AG09309 (cell line): ENCODE results near the gene TMEM132C.
"Not testable (repeated sequence)": the region's sequence is repeated elsewhere in the genome, so short reads cannot be mapped to it uniquely, and the experiment has no call there.

Experiments
- DNase-seq: peaks from one replicate; pipeline ENCODE4 v3.0.0-alpha.2; 2010; ENCODE audit warnings: low read depth
- H3K4me3 ChIP-seq: 2 replicates; pipeline ENCODE4 v1.5.1; 2011; ENCODE audit warnings: mild to moderate bottlenecking, low read depth, low read length, moderate library complexity; ENCODE audit not compliant: control insufficient read depth
- CTCF ChIP-seq: IDR thresholded peaks from 2 replicates; pipeline ENCODE4 v1.5.1; 2011; ENCODE audit warnings: mild to moderate bottlenecking, low read depth, low read length, inconsistent platforms; ENCODE audit not compliant: insufficient read depth, control insufficient read depth; ENCODE audit errors: missing control alignments

TMEM132C gene

DNA sequence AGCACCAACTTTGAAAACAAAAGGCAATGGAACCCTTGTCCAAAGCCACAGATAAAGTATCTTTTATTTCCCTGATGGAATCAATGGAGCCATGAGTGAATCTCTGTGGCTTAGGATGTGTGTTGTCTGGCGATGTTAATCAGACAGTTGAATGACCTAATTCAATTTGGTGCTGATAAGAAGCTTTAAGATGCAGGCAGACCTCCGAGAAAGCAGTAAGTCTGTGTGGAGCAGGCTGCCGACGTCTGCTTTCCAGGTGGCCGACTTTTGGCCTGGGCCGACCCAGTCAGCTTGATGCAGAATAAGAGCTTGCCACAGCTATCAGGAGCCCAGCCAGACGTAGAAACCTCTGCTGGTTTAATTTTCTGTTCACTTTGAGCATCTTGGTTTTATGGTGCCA is 21.1 kb upstream of the TMEM132C start:
- H3K4me3 ChIP-seq: no peak overlapping the region
- no peak for TF ChIP-seq CTCF
- DNase-seq: no peak

DNA sequence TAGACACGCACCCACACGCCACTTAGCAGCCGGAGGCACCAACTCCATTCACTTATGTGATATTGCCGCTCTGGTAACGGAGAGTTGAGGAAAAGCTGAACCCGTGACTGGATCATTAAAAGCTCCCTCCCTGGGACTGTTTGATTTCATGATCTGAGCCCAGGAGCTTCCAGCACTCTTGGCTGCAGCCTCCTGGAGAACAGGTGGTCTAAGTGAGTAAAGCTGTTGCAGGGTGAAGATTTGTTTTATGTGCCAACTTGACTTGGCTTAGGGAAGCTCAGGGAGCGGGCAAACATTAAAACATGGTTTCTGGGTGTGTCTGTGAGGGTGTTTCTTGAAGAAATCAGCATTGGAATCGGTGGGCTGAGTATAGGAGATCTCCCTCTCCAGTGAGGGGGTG is 16.9 kb upstream of the TMEM132C start:
- no peak overlapping the region for H3K4me3 ChIP-seq
- no peak for TF ChIP-seq CTCF
- no peak for DNase-seq

DNA sequence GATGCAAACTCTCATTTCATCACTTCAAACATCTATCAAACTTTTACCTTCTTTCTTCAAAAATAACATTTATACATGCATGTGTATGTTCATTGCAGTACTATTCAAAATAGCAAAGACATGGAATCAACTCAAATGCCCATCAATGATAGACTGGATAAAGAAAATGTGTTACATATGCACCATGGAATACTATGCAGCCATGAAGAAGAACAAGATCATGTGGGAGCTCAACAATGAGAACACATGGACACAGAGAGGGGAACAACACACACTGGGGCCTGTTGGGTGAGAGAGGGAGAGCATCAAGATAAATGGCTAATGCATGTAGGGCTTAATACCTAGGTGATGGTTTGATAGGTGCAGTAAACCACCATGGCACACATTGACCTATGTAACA is 13.1 kb upstream of the TMEM132C start:
- not testable (repeated sequence) for H3K4me3 ChIP-seq, DNase-seq

DNA sequence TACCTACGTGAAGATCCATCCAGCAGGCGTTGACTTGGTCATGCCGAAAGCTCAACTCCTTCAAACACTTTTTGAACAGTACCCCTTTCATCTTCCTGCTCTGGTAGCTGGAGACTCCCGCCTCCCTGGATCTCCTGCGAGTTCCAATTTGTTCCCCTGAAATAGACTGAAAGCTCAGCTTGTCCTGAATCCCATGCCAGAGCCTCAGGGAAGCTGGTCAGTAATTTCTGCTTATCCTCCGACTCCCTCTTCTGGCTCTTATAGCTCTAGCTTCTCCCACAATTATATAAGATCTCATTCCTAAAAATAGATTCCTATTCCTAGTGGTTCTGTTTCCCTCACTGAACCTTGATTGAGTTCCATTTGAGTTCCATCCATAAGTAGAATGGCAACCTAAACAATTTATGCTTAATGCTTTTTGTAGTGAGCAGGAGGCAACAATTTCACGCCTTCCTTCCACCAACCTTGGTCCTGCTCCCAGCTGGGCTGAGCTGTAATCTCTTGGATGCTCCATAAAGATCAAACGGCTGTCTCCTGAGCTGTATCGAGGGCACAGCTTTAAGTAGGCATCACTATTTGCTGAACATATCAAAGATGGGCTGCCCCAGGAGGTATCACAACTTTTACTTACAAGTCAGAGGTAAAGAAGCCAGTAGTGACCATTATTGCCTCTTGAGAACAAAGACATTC is 8.0 kb upstream of the TMEM132C start:
- TF ChIP-seq CTCF: no peak
- H3K4me3 ChIP-seq: no peak overlapping the region

GRCh38 chr12:128259556-128260070 is 7.4 kb upstream of the TMEM132C start:
- DNase-seq: no peak

More for the DNA sequence above, 8.0 kb upstream of the TMEM132C start:
- no peak for DNase-seq

DNA sequence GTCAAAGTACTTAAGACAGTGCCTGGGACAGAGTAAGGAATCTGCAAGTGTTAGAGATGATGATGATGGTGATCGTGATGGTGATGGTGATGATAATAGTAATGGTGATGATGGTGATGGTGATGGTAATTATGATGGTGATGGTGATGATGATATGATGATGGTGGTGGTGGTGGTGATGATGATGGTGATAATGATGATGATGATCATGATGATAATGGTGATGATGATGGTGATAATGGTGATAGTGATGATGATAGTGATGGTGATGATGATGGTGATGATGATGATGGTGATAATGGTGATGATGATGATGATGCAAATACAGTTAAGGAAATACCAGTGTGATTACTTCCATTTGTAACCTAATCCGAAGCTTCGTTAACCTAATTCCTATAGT is 5.2 kb upstream of the TMEM132C start:
- DNase-seq: no peak
- no peak overlapping the region for H3K4me3 ChIP-seq
- no peak for TF ChIP-seq CTCF

More at GRCh38 chr12:128259556-128260070, 7.4 kb upstream of the TMEM132C start:
- H3K4me3 ChIP-seq: no peak overlapping the region
- peak; percentile 17 for TF ChIP-seq CTCF

- DNase-seq: no peak
- TF ChIP-seq CTCF: no peak
- no peak overlapping the region for H3K4me3 ChIP-seq
Measured at GRCh38 chr12:128265566-128265965, 1.4 kb upstream of the TMEM132C start.
